HepG2 (cell line): Measurements from ENCODE around the gene FSCN2. TPM values are rescaled to one million over a fixed set of nuclear protein-coding genes. Genes with fewer than 3 reads are reported as not detected.
A peak's percentile ranks its signal among the peaks of the same experiment; 100 is the strongest.

Experiments
- AKAP8 ChIP-seq: sonication (generic); formaldehyde crosslinking; IDR thresholded peaks from 2 replicates; pipeline ENCODE4 v1.5.1; 2020; ENCODE audit warnings: mild to moderate bottlenecking, missing genetic modification reagents
- BATF2 ChIP-seq: sonication (generic); formaldehyde crosslinking; IDR thresholded peaks from 2 replicates; pipeline ENCODE4 v1.8.0; 2022; ENCODE audit warnings: mild to moderate bottlenecking, missing genetic modification reagents, moderate library complexity
- CCDC6 ChIP-seq: sonication (generic); formaldehyde crosslinking; IDR thresholded peaks from 2 replicates; pipeline ENCODE4 v1.8.1; 2022; ENCODE audit warnings: mild to moderate bottlenecking, missing genetic modification reagents, moderate library complexity
- CHD4 ChIP-seq: fragments of 200-600 bp; sonication (generic); IDR thresholded peaks from 2 replicates; pipeline ENCODE4 v1.7.0; 2017; ENCODE audit warnings: mild to moderate bottlenecking, low read length, borderline replicate concordance
- MED8 ChIP-seq: sonication (generic); formaldehyde crosslinking; IDR thresholded peaks from 2 replicates; pipeline ENCODE4 v1.8.1; 2023; ENCODE audit warnings: mild to moderate bottlenecking, missing genetic modification reagents; ENCODE audit not compliant: insufficient replicate concordance
- MIER2 ChIP-seq: IDR thresholded peaks from 2 replicates; pipeline ENCODE4 v1.6.1; 2016; ENCODE audit warnings: missing biosample characterization, missing genetic modification reagents
- MTA3 ChIP-seq: sonication (generic); formaldehyde crosslinking; IDR thresholded peaks from 2 replicates; pipeline ENCODE4 v1.4.0; 2020; ENCODE audit warnings: missing genetic modification reagents
- SOX6 ChIP-seq, 2 experiments: fragments of 450-650 bp in 1 of 2; sonication (generic) in 1 of 2; formaldehyde crosslinking in 1 of 2; IDR thresholded peaks; 2 replicates each; pipeline versions ENCODE4 v1.4.0 to v1.6.1; 2017 to 2020; ENCODE audit warnings: antibody characterized with exemption in 1 of 2, mild to moderate bottlenecking in 1 of 2, missing genetic modification reagents in 1 of 2
- SRSF1 ChIP-seq: fragments of 200-400 bp; formaldehyde crosslinking; optimal IDR thresholded peaks from 2 replicates; pipeline ENCODE3; 2017; ENCODE audit warnings: mild to moderate bottlenecking, low read depth, low read length, moderate library complexity
- U2AF1 ChIP-seq: fragments of 200-400 bp; formaldehyde crosslinking; optimal IDR thresholded peaks from 2 replicates; pipeline ENCODE3; 2017; ENCODE audit warnings: mild to moderate bottlenecking, low read depth, low read length
- ZNF331 ChIP-seq: sonication (generic); formaldehyde crosslinking; IDR thresholded peaks from 2 replicates; pipeline ENCODE4 v1.4.0; 2020; ENCODE audit warnings: missing genetic modification reagents
- ZNF512 ChIP-seq: sonication (generic); formaldehyde crosslinking; IDR thresholded peaks from 2 replicates; pipeline ENCODE4 v1.4.0; 2020; ENCODE audit warnings: mild to moderate bottlenecking, missing genetic modification reagents
- polyA plus RNA-seq, 8 experiments: library from polyadenylated mRNA; depleted of rRNA in 3 of 8; stranded (reverse) in 7 of 8; unstranded in 1 of 8; fragments of >200 nt; fragmentation: Illumina TruSeq in 4 of 8; extraction: Trizol in 4 of 8; gene quantifications; 2 replicates each; pipeline versions ENCODE4 v1.2.1 to v1.2.3, GENCODE V29; 2011 to 2016; ENCODE audit warnings: low read depth in 4 of 8, missing spikeins in 1 of 8, mixed read lengths in 1 of 8; ENCODE audit not compliant: insufficient read depth in 1 of 8
- total RNA-seq, 5 experiments: library from RNA; depleted of rRNA; stranded (reverse); fragments of >200 nt; fragmentation: Illumina TruSeq; extraction: Trizol; gene quantifications; 2 replicates each; pipeline ENCODE4 v1.2.3, GENCODE V29; 2016; ENCODE audit warnings: low read depth in 1 of 5
- TF ChIP-seq, protein P1 (sequence below): sonication (generic); formaldehyde crosslinking; IDR thresholded peaks from 2 replicates; pipeline ENCODE4 v1.4.0; 2020; ENCODE audit warnings: mild to moderate bottlenecking, missing genetic modification reagents
- TF ChIP-seq, protein P2 (sequence below): sonication (generic); formaldehyde crosslinking; IDR thresholded peaks from 2 replicates; pipeline ENCODE4 v1.5.1; 2020; ENCODE audit warnings: mild to moderate bottlenecking, missing genetic modification reagents, borderline replicate concordance
- TF ChIP-seq, protein P3 (sequence below): sonication (generic); formaldehyde crosslinking; IDR thresholded peaks from 2 replicates; pipeline ENCODE4 v1.4.0; 2020; ENCODE audit warnings: missing genetic modification reagents, borderline replicate concordance

FSCN2 gene
- total and polyA plus RNA-seq, 2 of the 13 experiments (the other 11 are each of a cell fraction or from before 2014, with no cell fraction given), result 0.09 TPM; not detected in 1

GRCh38 chr17:81513753-81514488, 14.3 kb upstream of the FSCN2 start (continued):
- TF ChIP-seq, protein P1, sequence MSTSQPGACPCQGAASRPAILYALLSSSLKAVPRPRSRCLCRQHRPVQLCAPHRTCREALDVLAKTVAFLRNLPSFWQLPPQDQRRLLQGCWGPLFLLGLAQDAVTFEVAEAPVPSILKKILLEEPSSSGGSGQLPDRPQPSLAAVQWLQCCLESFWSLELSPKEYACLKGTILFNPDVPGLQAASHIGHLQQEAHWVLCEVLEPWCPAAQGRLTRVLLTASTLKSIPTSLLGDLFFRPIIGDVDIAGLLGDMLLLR (CRISPR knock-in tag), result peak; percentile 39; the same call in 1 of the 2 replicates
- TF ChIP-seq ZNF331 (CRISPR knock-in tag) (0 out of 2 replicates have a peak, but pooled peaks have one; percentile 8), BATF2 (CRISPR knock-in tag) (no peak), CCDC6 (CRISPR knock-in tag) (0 out of 2 replicates have a peak, but pooled peaks have one; percentile 2), AKAP8 (peak; percentile 91), MTA3 (no peak), ZNF512 (no peak), CHD4 (0 out of 2 replicates have a peak, but pooled peaks have one; percentile 11), MED8 (CRISPR knock-in tag) (peak; percentile 59), U2AF1 (no peak), SOX6 (IDR thresholded peaks at IDR 0.05) (no peak), SOX6 (CRISPR knock-in tag; IDR thresholded peaks at IDR 0.05) (peak; percentile 39), MIER2 (CRISPR knock-in tag) (no peak), SRSF1 (peak; percentile 57)
- TF ChIP-seq, protein P2, sequence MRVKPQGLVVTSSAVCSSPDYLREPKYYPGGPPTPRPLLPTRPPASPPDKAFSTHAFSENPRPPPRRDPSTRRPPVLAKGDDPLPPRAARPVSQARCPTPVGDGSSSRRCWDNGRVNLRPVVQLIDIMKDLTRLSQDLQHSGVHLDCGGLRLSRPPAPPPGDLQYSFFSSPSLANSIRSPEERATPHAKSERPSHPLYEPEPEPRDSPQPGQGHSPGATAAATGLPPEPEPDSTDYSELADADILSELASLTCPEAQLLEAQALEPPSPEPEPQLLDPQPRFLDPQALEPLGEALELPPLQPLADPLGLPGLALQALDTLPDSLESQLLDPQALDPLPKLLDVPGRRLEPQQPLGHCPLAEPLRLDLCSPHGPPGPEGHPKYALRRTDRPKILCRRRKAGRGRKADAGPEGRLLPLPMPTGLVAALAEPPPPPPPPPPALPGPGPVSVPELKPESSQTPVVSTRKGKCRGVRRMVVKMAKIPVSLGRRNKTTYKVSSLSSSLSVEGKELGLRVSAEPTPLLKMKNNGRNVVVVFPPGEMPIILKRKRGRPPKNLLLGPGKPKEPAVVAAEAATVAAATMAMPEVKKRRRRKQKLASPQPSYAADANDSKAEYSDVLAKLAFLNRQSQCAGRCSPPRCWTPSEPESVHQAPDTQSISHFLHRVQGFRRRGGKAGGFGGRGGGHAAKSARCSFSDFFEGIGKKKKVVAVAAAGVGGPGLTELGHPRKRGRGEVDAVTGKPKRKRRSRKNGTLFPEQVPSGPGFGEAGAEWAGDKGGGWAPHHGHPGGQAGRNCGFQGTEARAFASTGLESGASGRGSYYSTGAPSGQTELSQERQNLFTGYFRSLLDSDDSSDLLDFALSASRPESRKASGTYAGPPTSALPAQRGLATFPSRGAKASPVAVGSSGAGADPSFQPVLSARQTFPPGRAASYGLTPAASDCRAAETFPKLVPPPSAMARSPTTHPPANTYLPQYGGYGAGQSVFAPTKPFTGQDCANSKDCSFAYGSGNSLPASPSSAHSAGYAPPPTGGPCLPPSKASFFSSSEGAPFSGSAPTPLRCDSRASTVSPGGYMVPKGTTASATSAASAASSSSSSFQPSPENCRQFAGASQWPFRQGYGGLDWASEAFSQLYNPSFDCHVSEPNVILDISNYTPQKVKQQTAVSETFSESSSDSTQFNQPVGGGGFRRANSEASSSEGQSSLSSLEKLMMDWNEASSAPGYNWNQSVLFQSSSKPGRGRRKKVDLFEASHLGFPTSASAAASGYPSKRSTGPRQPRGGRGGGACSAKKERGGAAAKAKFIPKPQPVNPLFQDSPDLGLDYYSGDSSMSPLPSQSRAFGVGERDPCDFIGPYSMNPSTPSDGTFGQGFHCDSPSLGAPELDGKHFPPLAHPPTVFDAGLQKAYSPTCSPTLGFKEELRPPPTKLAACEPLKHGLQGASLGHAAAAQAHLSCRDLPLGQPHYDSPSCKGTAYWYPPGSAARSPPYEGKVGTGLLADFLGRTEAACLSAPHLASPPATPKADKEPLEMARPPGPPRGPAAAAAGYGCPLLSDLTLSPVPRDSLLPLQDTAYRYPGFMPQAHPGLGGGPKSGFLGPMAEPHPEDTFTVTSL (CRISPR knock-in tag), result 0 out of 2 replicates have a peak, but pooled peaks have one; percentile 24
- TF ChIP-seq, protein P3, sequence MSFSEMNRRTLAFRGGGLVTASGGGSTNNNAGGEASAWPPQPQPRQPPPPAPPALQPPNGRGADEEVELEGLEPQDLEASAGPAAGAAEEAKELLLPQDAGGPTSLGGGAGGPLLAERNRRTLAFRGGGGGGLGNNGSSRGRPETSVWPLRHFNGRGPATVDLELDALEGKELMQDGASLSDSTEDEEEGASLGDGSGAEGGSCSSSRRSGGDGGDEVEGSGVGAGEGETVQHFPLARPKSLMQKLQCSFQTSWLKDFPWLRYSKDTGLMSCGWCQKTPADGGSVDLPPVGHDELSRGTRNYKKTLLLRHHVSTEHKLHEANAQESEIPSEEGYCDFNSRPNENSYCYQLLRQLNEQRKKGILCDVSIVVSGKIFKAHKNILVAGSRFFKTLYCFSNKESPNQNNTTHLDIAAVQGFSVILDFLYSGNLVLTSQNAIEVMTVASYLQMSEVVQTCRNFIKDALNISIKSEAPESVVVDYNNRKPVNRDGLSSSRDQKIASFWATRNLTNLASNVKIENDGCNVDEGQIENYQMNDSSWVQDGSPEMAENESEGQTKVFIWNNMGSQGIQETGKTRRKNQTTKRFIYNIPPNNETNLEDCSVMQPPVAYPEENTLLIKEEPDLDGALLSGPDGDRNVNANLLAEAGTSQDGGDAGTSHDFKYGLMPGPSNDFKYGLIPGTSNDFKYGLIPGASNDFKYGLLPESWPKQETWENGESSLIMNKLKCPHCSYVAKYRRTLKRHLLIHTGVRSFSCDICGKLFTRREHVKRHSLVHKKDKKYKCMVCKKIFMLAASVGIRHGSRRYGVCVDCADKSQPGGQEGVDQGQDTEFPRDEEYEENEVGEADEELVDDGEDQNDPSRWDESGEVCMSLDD (CRISPR knock-in tag), result peak; percentile 97
